Mesenteric fat pad (tissue), 1 donor: ENCODE measurements around the gene CCSER1. TPM values are rescaled to one million over a fixed set of nuclear protein-coding genes. Genes with fewer than 3 reads are reported as not detected.

Source experiments
- DNase-seq: peaks from one replicate; pipeline ENCODE4 v3.0.0-alpha.2; 2020; ENCODE audit warnings: low spot score
- long read RNA-seq: library from polyadenylated mRNA; unstranded; transcript quantifications from one replicate; pipeline ENCODE4 v2.0.0, GENCODE V29; 2020
- total RNA-seq: library from RNA; stranded (reverse); fragmentation: NEBNext Ultra II Directional; extraction: Animal tissue kit (Norgen Biotek cat#: 25700); gene quantifications from one replicate; pipeline ENCODE4 v1.2.1, GENCODE V29; 2021
- donor health status: DM: yes; HTN: yes; CAD: no.

The CCSER1 gene
- 9.7 TPM for total RNA-seq
- long read RNA-seq, partial matches to known transcripts, result 3 of 16 reads
- long read RNA-seq, other reads (novel, unspliced or antisense), result 13 of 16 reads

DNA sequence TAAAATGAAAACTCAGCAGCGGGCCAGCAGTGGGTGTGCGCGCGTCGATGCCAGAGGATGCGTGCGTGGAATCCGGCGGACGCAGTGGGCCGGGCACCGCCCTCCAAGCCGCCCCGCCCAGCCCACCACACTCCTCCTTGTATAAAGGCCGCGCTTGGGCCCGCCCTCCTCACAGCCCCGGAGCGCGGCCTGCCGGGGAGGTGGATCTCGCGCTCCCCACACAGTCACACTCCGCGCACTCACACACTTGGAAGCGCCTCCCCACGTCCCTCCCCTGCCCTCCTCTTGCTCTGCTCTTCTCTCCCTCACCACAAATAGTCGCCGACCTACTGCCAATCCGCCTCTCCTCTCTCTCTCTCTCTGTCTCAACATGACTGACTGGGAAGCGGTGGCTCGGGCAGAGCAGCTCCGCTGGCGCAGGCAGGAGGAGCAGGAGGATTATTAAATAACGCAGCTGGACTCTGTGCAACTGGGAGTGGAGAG lies at the start of gene CCSER1:
Gene CCSER1 (plus strand): TSS at position 172 of the 483 bp plus-strand sequence.
- DNase-seq, result peak; percentile 92

DNA sequence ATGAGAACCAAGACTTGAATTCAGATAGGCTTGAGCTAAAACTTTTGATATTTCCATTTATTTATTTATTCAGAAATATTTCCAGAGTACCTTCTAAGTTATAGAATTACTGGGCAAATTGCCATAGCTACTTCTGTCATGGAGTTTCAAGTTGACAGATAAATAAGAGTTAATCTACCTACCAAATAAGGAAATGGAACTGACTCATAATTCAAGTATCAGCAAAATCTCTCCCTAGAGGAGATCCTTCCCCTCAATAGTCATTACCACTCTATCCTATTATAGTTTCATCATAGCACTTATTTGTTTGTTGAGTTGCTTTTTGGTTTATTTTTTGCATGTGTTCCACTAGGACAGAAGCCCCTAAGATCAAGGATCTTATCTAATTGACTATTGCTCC lies 48.8 kb upstream of the CCSER1 start:
- DNase-seq, result no peak

DNA sequence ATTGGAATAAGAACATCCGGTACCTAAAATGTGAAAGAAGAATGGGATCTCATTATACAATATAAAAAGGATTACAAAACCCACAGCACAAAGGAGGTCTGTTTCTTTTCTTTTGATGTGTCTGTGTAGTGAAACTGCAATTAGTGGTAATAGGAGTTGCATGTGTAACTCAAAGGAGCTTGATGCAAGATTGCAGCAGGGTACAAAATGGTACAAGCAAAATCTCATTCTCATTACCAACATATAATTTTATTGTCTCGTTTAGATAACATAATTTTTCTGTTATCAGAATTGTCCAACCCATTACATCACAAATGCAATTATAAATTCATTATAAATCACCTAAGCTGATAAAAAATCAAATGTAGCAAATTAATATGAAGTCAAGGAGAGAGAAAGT lies 47.1 kb upstream of the CCSER1 start:
- DNase-seq, result no peak

DNA sequence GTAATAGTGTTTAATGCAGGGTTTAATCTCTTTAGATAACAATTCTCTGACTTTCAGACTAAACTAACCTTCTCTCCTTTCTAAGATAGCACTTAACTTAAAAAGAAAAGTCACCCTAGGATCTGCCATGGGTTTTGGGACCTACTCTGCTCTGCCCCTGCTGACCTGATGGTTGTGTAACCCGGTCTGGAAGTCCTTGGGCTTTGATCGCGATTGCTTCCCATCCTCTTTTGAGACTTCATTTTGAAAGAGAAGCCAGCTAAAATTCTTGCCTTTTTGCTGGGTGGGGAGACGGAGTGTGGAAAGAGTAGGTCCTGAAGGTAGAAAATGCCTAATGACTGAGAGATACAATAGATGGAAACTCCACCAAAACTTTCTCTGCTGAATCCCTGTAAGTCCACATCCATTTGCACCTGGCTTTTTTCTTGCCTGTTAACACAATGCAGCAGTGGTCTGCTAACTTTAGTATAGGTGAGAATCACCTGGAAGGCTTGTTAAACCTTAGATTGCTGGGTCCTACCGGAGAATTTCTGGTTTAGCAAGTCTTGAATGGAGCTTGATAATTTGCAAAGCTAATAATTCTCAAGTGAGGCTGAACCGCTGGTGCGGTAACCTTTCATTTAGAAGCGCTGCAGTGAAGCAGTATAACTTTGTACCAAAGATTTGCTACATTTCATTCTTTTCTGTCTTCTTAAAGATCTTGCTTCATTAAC lies 45.6 kb upstream of the CCSER1 start:
- DNase-seq, result no peak

DNA sequence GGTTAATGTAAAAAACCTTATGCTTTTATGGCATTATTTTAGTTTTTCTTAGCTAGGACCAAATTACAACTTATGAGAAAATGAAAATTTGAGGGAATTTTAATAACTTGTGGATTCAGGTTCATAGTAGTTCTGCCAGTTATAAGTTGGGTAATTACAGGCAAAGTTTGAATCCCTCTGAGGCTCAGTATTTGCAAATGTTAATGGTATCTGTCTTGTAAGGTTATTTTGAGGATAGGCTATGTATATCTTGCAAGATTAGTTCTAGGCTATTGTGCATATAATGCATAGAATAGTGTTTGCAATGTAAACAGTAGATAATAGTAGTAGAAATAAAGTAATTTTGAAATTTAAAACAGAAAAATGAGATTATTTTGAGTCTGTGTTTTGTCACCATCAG lies 44.7 kb upstream of the CCSER1 start:
- no peak for DNase-seq

DNA sequence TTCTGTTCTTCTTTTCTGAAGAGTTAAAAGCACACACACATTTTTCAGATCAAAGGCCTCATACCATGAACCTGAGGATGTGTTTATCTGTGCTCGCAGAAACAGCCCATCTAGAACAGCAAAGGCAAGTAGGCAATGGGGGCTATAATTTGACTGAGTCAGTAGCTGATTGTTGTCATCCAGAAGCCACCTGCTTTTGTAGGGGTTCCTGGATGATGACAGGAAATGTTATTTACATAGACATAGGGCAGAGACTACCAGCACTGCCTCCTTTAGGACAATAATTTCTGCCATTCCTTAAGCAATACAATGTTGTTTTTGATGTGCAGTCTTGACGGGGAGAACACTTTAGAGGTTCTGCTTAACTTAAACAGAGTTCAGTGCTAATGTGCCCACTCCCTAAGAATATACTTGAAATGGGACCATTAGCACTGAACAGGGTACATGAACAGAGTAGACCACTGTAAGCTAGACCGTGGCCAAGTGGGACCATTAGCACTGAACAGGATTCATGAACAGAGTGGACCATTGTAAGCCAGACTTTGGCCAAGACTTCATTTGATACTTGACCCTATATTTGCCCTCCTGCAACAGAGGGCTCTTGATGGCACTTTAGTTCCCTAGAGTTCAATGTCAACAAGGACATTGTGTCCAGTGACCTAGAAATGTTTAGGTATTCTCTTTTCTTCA lies 42.8 kb upstream of the CCSER1 start:
- no peak for DNase-seq

DNA sequence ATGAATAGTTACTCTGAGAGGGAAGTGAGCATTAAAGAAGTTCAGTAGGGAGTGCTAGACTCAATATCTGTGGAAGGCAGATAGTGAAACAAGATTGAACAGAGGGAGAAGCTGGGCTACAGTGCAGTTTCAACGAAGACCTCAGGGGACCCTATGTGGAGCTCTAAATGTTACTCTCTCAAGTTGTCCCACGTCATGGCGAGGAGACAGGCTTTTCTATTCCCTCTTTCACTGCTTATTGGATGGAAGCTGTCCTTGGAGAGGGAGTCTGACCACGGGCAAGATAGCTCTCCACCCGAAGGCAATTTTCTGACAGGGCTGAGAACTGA lies 42.3 kb upstream of the CCSER1 start:
- DNase-seq, result no peak

DNA sequence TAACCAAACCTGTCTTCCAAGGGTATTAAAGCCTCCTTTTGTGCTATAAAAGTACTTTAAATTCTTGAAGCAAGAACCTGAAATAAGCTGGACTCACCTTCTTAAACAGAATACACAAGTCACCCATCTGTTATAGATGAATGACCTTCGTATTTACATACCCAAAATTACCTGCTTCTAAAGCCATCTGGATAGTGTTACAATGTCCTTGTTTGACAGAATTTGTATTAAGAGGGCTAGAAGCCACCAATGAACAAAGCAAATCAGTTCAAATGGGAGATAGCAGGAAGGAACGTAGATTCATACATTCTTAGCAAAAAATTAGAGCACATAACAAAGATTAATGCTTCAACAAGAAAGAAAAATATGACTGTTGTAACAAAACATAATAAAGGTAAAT lies 33.7 kb upstream of the CCSER1 start:
- no peak for DNase-seq

DNA sequence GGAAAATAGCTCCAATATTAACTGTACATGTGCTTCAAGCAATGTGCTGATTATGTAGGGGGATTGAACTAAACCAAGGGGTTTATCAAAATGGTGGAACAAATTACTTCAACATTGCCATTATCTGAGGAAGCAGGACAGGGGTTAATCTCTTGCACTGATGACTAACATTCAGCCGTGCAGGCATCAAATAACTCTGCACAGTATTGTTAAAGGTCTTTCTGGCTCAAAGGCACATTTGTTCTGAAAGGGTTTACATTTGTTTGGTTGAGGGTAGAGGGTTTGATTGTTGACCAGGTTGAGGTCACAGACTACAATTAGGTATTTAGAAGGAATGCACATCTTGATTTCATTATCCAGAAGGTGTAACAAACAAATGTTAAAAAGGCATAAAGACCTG lies 32.2 kb upstream of the CCSER1 start:
- DNase-seq, result no peak

DNA sequence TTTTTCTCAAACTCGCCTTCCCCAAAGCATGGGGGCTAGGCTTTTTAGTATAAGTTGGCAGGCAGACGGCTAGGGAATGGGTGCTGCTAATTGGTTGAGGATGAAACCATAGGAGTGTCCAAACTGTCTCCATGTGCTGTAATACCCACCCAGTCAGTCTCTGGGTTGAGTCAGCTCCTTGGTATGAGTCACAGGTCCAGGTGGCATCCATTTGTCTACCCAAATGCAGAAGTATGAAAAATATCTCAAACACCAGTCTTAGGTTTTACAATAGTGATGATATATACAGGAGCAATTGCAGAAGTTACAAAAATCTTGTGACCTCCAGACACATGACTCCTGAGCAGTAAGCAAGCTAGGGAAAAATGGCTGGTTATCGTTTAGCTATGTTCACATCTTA lies 27.4 kb upstream of the CCSER1 start:
- no peak for DNase-seq

DNA sequence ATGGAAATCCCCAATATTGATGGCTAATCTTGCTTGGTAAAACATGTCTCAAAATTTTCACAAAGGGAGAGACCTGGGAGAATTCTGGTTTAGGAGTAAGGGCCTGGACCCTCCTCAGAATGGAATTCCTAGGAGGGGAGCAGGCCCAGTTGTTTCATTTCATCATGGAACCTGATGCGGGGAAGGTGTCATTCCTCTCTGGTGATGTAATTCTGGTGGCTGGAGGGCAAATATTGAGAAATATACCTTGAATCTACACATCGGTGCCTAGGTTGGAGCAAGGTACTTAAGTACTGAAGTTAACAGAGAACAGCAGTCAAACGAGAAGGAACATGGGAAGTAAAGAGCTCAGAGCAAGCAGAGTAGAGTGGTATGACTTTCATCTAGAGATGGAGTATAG lies 23.2 kb upstream of the CCSER1 start:
- no peak for DNase-seq

DNA sequence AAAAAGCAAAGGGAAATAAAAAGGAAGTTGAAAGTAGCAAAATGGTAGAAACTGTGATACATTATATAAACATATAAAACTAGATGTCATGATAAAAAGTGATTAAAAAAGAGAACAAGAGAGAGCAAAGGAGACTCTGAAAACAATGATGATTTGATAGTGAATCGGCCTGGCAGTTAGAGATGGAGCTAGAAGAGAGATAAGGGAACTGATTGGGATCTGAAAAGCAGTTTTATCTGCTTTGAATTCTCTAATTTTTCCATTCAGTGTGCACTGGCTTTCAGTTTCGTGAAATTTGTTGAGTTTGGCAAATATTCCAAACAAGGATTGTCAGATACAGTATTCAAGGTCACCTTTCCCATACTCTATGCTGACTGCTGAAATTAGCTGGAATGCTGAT lies 21.9 kb upstream of the CCSER1 start:
- DNase-seq, result no peak

DNA sequence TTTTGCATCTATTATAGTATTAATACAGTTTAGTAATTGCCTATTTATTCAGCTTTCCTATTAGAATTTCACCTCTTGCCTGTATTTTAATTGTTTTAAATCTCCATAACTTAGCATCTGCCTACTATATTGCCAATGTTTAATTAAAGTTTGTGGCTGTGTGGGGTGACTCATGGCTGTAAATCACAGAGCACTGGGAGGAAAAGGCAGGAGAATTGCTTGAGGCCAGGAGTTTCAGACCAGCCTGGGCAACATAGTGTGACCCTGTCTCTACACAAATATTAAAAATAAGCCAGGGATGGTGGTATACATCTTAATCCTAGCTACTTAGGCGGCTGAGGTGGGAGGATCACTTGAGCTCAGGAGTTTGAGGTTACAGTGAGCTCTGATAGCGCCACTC lies 14.5 kb upstream of the CCSER1 start:
- DNase-seq, result no peak

DNA sequence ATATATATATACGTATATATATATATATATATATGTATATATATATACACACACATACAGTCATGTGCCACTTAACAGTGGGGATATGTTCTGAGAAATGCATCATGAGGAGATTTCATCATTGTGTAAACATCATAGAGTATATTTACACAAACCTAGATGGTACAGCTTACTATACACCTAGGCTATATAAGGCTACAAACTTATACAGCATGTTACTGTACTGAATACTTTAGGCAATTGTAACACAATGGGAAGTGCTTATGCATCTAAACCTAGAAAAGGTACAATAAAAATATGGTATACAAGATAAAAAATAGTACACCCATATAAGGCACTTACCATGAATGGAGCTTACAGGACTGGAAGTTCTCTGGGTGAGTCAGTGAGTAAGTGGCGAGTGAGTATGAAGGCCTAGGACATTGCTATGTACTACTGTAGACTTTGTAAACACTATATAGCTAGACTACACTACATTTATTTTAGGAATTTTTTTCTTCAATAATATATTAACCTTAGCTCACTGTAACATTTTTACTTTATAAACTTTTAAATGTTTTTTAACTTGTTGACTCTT lies 13.2 kb upstream of the CCSER1 start:
- no peak for DNase-seq

DNA sequence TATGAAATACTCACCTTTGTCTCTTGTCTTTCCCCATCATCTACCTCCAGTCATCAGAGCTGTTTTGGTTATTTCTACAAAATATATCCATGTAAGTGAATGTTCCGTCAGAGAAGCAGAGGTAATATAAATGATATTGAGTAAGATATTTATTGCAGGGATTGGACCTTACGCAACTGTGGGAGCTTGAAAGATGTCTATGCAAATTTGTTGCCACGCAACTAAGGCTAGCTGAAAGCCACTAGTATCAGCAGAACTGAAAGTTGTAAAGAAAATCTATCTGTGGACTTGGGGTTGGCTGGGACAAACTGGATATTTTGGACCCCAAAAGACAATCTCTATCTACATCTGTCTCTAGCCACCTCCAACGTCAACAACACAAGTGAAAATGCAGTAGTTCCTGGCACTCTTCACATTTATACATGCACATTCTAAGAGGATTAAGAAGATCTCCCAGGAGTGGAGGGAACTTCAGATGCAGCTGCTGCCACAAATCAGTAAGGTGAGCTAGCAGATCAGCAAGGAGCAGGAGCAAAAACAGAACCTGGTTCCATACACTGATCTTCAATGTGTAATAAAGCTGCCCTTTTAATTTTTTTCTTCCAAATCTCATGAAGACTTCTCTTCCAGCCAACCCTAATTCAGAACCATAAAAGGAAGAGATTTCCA lies 8.5 kb upstream of the CCSER1 start:
- DNase-seq, result no peak

DNA sequence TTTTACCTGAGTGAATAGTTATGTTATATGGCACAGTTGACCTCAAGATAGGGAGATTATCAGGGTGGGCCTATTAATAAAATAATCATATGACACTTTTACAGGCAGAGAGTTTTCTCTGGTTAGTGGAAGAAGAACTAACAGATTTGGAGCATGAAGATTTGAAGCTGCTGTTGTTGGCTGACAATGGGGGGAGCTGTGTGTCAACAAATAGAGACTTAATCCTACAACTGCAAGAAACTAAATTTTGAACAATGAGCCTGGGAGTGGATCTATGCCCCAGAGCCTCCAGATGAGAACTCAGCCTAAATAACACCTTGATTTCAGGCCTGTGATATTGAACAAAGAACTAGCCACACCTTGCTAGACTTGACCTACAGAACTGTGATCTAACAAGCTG lies 7.2 kb upstream of the CCSER1 start:
- DNase-seq, result no peak

DNA sequence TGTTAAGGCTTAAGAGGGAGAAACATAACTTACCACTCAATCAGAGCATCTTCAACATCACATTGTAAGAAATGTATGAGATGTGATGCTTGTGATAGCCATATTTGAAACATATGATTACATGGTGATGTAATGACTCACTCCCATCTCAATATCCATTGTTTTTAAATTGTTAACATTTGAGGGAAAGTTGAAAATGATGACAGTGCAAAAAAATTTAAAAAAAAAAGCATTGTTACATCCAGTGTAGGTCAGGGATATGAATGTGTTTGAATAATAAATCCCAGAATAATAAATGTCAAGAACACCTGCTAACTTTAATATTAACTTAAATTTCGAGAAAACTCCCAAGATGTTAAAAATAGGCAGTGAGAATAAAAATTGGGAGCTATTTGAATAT lies 6.4 kb upstream of the CCSER1 start:
- no peak for DNase-seq

DNA sequence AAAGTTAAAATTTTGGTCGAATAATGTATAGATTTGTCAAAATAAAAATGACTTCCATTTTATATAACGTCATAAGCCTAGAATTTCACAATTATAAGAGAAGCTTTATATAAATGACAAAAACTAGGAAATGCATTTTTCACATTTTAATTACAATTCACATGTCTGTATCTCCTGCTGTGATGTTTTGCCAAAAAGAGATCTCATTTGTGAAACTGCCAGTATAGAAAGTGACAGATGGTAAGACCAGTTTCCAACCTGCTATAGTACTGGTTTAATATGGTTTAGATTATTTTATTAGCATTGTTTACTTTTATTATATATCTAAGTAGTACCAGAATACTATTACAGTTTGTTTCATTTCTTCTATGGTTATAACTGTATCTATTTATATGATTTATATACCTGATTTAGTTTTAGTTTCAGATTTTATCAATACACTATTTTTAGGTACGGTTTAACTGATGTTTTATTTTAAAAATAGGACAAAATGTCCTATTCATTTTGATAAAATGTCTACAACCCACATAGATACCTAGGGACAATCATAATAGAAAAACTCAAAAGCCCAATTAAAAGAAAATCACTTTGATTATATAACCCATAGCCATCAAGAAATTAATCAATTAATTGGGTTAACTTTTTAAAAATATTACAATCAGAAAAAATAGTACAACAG lies 5.4 kb upstream of the CCSER1 start:
- no peak for DNase-seq

DNA sequence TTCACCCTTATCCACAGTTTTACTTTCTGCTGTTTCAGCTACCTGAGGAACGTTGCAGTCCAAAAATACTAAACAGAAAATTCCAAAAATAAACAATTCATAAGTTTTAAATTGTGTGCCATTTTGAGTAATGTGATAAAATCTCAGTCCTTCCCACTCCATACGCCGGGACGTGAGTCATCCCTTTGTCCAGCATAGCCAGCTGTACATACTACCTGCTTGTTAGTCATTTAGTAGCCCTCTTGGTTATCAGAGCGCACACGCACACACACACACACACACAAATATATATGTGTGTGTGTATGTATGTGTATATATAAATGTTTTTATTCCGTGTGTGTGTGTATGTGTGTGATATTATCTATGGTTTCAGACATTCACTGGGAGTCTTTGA lies 4.8 kb upstream of the CCSER1 start:
- no peak for DNase-seq

DNA sequence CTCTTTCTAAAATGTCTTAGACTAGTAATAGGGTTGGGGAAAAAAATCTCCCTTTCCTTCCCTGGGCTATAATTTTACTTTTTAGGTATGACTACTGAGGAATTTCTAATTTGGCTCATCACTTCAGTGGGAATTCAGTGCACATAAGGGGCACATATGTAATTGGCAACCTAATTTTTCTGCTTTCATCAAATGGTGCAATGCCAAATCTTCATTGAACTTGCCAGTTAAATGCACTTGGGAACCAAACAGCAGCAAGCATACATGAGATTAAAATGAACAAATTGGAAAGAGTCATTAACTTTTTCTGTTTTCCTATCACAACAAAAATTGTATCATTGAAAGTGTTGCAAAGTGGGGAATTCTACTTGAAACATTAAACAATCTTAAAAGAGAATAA lies 2.9 kb upstream of the CCSER1 start:
- DNase-seq, result no peak

DNA sequence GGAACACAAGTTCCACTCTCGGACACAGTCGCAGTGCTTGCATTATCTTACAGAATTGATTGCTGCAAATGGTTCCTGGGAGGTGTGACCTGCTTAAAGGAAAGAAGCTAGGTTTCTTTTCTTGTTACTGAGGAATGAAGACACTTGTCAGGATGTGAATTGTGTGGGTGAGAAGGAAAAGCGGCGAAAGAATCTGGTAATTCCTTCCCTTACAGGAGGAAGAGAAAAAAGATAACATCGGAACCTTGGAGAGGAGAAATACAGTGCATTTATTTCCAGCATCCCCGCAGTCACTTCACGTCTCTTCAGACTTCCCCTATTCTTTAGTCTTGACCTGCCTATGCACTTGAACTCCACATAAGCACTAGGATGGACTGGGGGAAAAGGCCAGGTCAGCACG lies 389 bp upstream of the CCSER1 start:
- no peak for DNase-seq
